ENCODE results near the gene STAG1.
"Not testable (repeated sequence)": the region's sequence is repeated elsewhere in the genome, so short reads cannot be mapped to it uniquely, and the experiment has no call there.

The STAG1 gene

GRCh38 chr3:136350132-136350531 lies 402.0 kb downstream of the STAG1 start:
- DNase-seq (no peak), ATAC-seq (no peak)
- Mint-ChIP-seq H3K9me3 (no peaks in the 10 kb centered on the region), H3K4me1 (peaks cover 5% of the 10 kb centered on the region), H3K4me3 (no peak overlapping the region), H3K27me3 (no peaks in the 10 kb centered on the region), H3K27ac (no peak overlapping the region), H3K36me3 (ENCODE audit: low read depth) (peaks cover 10% of the 10 kb centered on the region)

GRCh38 chr3:136346486-136346885 lies 405.7 kb downstream of the STAG1 start:
- no peak for ATAC-seq
- no peak overlapping the region for H3K27ac Mint-ChIP-seq
- no peaks in the 10 kb centered on the region for H3K9me3 Mint-ChIP-seq
- no peaks in the 10 kb centered on the region for H3K4me1 Mint-ChIP-seq
- no peak overlapping the region for H3K4me3 Mint-ChIP-seq
- H3K36me3 Mint-ChIP-seq (ENCODE audit: low read depth), result peaks cover 13% of the 10 kb centered on the region
- no peak for DNase-seq
- no peaks in the 10 kb centered on the region for H3K27me3 Mint-ChIP-seq

- ATAC-seq, result peak; percentile 24
These were observed 408.2 kb downstream of the STAG1 start for GRCh38 chr3:136343873-136344555.

GRCh38 chr3:136343446-136343845 lies 408.7 kb downstream of the STAG1 start:
- no peaks in the 10 kb centered on the region for H3K4me1 Mint-ChIP-seq
- H3K9me3 Mint-ChIP-seq, result no peaks in the 10 kb centered on the region
- DNase-seq, result no peak
- peaks cover 31% of the 10 kb centered on the region for H3K36me3 Mint-ChIP-seq (ENCODE audit: low read depth)
- no peak for ATAC-seq
- H3K27me3 Mint-ChIP-seq, result no peaks in the 10 kb centered on the region
- H3K27ac Mint-ChIP-seq, result peak overlapping the region; percentile 16
- no peak overlapping the region for H3K4me3 Mint-ChIP-seq

More at GRCh38 chr3:136343873-136344555, 408.2 kb downstream of the STAG1 start:
- H3K9me3 Mint-ChIP-seq, result no peaks in the 10 kb centered on the region
- no peaks in the 10 kb centered on the region for H3K27me3 Mint-ChIP-seq
- H3K36me3 Mint-ChIP-seq (ENCODE audit: low read depth), result peaks cover 28% of the 10 kb centered on the region
- no peaks in the 10 kb centered on the region for H3K4me1 Mint-ChIP-seq
- peak overlapping the region; percentile 16 for H3K27ac Mint-ChIP-seq
- H3K4me3 Mint-ChIP-seq, result no peak overlapping the region
- no peak for DNase-seq

- no peak for DNase-seq
- H3K9me3 Mint-ChIP-seq, result no peaks in the 10 kb centered on the region
- H3K4me3 Mint-ChIP-seq, result no peak overlapping the region
- H3K27ac Mint-ChIP-seq, result peak overlapping the region; percentile 49
- no peak for ATAC-seq
- H3K36me3 Mint-ChIP-seq (ENCODE audit: low read depth), result peaks cover 70% of the 10 kb centered on the region
- no peaks in the 10 kb centered on the region for H3K27me3 Mint-ChIP-seq
- H3K4me1 Mint-ChIP-seq, result peaks cover 15% of the 10 kb centered on the region
These were observed 415.7 kb downstream of the STAG1 start for GRCh38 chr3:136336329-136337100.

- Mint-ChIP-seq H3K36me3 (ENCODE audit: low read depth) (peaks cover 63% of the 10 kb centered on the region), H3K4me1 (peaks cover 20% of the 10 kb centered on the region)
- ATAC-seq, H3K9me3 Mint-ChIP-seq, H3K27me3 Mint-ChIP-seq, H3K4me3 Mint-ChIP-seq, H3K27ac Mint-ChIP-seq, DNase-seq: not testable (repeated sequence)
These were observed 417.5 kb downstream of the STAG1 start for GRCh38 chr3:136334726-136335125.

GRCh38 chr3:136334209-136334608 lies 418.0 kb downstream of the STAG1 start:
- Mint-ChIP-seq H3K36me3 (ENCODE audit: low read depth) (peaks cover 63% of the 10 kb centered on the region), H3K4me3 (no peak overlapping the region), H3K27me3 (no peaks in the 10 kb centered on the region), H3K9me3 (no peaks in the 10 kb centered on the region), H3K27ac (no peak overlapping the region), H3K4me1 (peaks cover 20% of the 10 kb centered on the region)
- DNase-seq, result no peak
- peak; percentile 70 for ATAC-seq

GRCh38 chr3:136332776-136333175 lies 419.4 kb downstream of the STAG1 start:
- no peak for ATAC-seq
- Mint-ChIP-seq H3K36me3 (ENCODE audit: low read depth) (peaks cover 62% of the 10 kb centered on the region), H3K27me3 (no peaks in the 10 kb centered on the region), H3K9me3 (no peaks in the 10 kb centered on the region), H3K4me3 (no peak overlapping the region), H3K4me1 (peaks cover 20% of the 10 kb centered on the region), H3K27ac (peak overlapping the region; percentile 31)
- DNase-seq, result no peak

- peaks cover 20% of the 10 kb centered on the region for H3K4me1 Mint-ChIP-seq
- no peak overlapping the region for H3K27ac Mint-ChIP-seq
- H3K4me3 Mint-ChIP-seq, result no peak overlapping the region
These were observed 419.9 kb downstream of the STAG1 start for GRCh38 chr3:136332302-136332701.

GRCh38 chr3:136330900-136331299 lies 421.3 kb downstream of the STAG1 start:
- Mint-ChIP-seq H3K27ac (peak overlapping the region; percentile 35), H3K4me1 (peaks cover 20% of the 10 kb centered on the region)

More at GRCh38 chr3:136332302-136332701, 419.9 kb downstream of the STAG1 start:
- no peak for DNase-seq
- H3K36me3 Mint-ChIP-seq (ENCODE audit: low read depth), result peaks cover 62% of the 10 kb centered on the region
- no peak for ATAC-seq
- H3K27me3 Mint-ChIP-seq, result no peaks in the 10 kb centered on the region
- H3K9me3 Mint-ChIP-seq, result no peaks in the 10 kb centered on the region

GRCh38 chr3:136329593-136329992 lies 422.6 kb downstream of the STAG1 start:
- DNase-seq, result no peak
- Mint-ChIP-seq H3K9me3 (no peaks in the 10 kb centered on the region), H3K27me3 (no peaks in the 10 kb centered on the region), H3K27ac (no peak overlapping the region), H3K4me3 (no peak overlapping the region), H3K36me3 (ENCODE audit: low read depth) (peaks cover 61% of the 10 kb centered on the region), H3K4me1 (peaks cover 20% of the 10 kb centered on the region)
- no peak for ATAC-seq

More at GRCh38 chr3:136330900-136331299, 421.3 kb downstream of the STAG1 start:
- DNase-seq (no peak), ATAC-seq (peak; percentile 17)
- peaks cover 61% of the 10 kb centered on the region for H3K36me3 Mint-ChIP-seq (ENCODE audit: low read depth)
- H3K27me3 Mint-ChIP-seq, result no peaks in the 10 kb centered on the region
- H3K4me3 Mint-ChIP-seq, result no peak overlapping the region
- no peaks in the 10 kb centered on the region for H3K9me3 Mint-ChIP-seq

- Mint-ChIP-seq H3K27me3 (no peaks in the 10 kb centered on the region), H3K4me1 (peaks cover 9% of the 10 kb centered on the region), H3K36me3 (ENCODE audit: low read depth) (peaks cover 61% of the 10 kb centered on the region), H3K4me3 (no peak overlapping the region), H3K9me3 (peaks cover 7% of the 10 kb centered on the region), H3K27ac (no peak overlapping the region)
- DNase-seq, result no peak
- no peak for ATAC-seq
These were observed 424.5 kb downstream of the STAG1 start for GRCh38 chr3:136327671-136328070.

- H3K9me3 Mint-ChIP-seq, result peaks cover 21% of the 10 kb centered on the region
- no peak for ATAC-seq
- no peak overlapping the region for H3K4me3 Mint-ChIP-seq
- no peaks in the 10 kb centered on the region for H3K27me3 Mint-ChIP-seq
- H3K36me3 Mint-ChIP-seq (ENCODE audit: low read depth), result peaks cover 68% of the 10 kb centered on the region
- DNase-seq, result no peak
- peaks cover 5% of the 10 kb centered on the region for H3K4me1 Mint-ChIP-seq
- no peak overlapping the region for H3K27ac Mint-ChIP-seq
These were observed 425.9 kb downstream of the STAG1 start for GRCh38 chr3:136326316-136326715.

- H3K4me1 Mint-ChIP-seq, result no peaks in the 10 kb centered on the region
- no peak overlapping the region for H3K4me3 Mint-ChIP-seq
- H3K27me3 Mint-ChIP-seq, result no peaks in the 10 kb centered on the region
- no peaks in the 10 kb centered on the region for H3K9me3 Mint-ChIP-seq
- H3K36me3 Mint-ChIP-seq (ENCODE audit: low read depth), result peaks cover 27% of the 10 kb centered on the region
- DNase-seq, result no peak
- no peak overlapping the region for H3K27ac Mint-ChIP-seq
- ATAC-seq, result no peak
These were observed 440.2 kb downstream of the STAG1 start for GRCh38 chr3:136311968-136312367.

- ATAC-seq, result no peak
- Mint-ChIP-seq H3K27me3 (no peaks in the 10 kb centered on the region), H3K4me1 (no peaks in the 10 kb centered on the region), H3K9me3 (no peaks in the 10 kb centered on the region), H3K36me3 (ENCODE audit: low read depth) (peaks cover 26% of the 10 kb centered on the region), H3K4me3 (no peak overlapping the region), H3K27ac (no peak overlapping the region)
- no peak for DNase-seq
These were observed 440.9 kb downstream of the STAG1 start for GRCh38 chr3:136311261-136311660.

All from activated naive CD8-positive, alpha-beta T cell treated with anti-CD3 and anti-CD28 coated beads, Interleukin-2, amount 50 U/mL, for 24 hours (primary cell).